GM12891 (cell line): ENCODE results near the gene DCD.
"Not testable (repeated sequence)": the region's sequence is repeated elsewhere in the genome, so short reads cannot be mapped to it uniquely, and the experiment has no call there.

ENCODE experiments used
- DNase-seq: peaks from one replicate; pipeline ENCODE4 v3.0.0; 2011; ENCODE audit warnings: low spot score; ENCODE audit not compliant: insufficient read length
- FAIRE-seq: peaks from 2 replicates; lab custom pipeline; 2011; peaks lifted over from hg19 to GRCh38; lab: Jason Lieb, UNC
- PAX5 ChIP-seq: IDR thresholded peaks from 2 replicates; pipeline ENCODE4 v1.6.1; 2011; ENCODE audit warnings: low read length, moderate library complexity, mild to moderate bottlenecking; ENCODE audit not compliant: insufficient read depth, severe bottlenecking
- POLR2A ChIP-seq: IDR thresholded peaks from 2 replicates; pipeline ENCODE4 v1.6.1; 2011; ENCODE audit warnings: low read depth, low read length, control low read depth
- POLR2AphosphoS5 ChIP-seq: IDR thresholded peaks from 2 replicates; pipeline ENCODE4 v1.6.1; 2011; ENCODE audit warnings: low read depth, low read length, control low read depth
- POU2F2 ChIP-seq: IDR thresholded peaks from 2 replicates; pipeline ENCODE4 v1.6.1; 2011; ENCODE audit warnings: low read depth, mild to moderate bottlenecking, control low read depth, low read length, moderate library complexity
- SPI1 ChIP-seq: IDR thresholded peaks from 2 replicates; pipeline ENCODE4 v1.6.1; 2011; ENCODE audit warnings: low read depth, low read length, control low read depth
- TAF1 ChIP-seq: IDR thresholded peaks from 2 replicates; pipeline ENCODE4 v1.6.1; 2011; ENCODE audit warnings: low read depth, low read length, control low read depth

DCD gene

GRCh38 chr12:54657105-54657607 lies 9.0 kb upstream of the DCD start:
- no peak for TF ChIP-seq POLR2A
- TF ChIP-seq POLR2AphosphoS5 = no peak
- no peak for TF ChIP-seq SPI1
- no peak for TF ChIP-seq POU2F2
- no peak for TF ChIP-seq TAF1
- no peak for TF ChIP-seq PAX5
- FAIRE-seq (no peak), DNase-seq (no peak)

GRCh38 chr12:54654926-54655325 lies 6.8 kb upstream of the DCD start:
- FAIRE-seq (no peak), DNase-seq (no peak)
- TF ChIP-seq POLR2A (no peak), POU2F2 (no peak), SPI1 (no peak), TAF1 (no peak), PAX5 (no peak), POLR2AphosphoS5 (no peak)

GRCh38 chr12:54653025-54653424 lies 4.9 kb upstream of the DCD start:
- FAIRE-seq (no peak), DNase-seq (no peak)
- TF ChIP-seq POLR2A (no peak), POU2F2 (no peak), POLR2AphosphoS5 (no peak), TAF1 (no peak), PAX5 (no peak), SPI1 (no peak)

- FAIRE-seq = no peak
- TF ChIP-seq POLR2AphosphoS5 (no peak), POLR2A (no peak), TAF1 (no peak), SPI1 (no peak)
- no peak for DNase-seq
These were observed 2.7 kb upstream of the DCD start for GRCh38 chr12:54650889-54651288.

GRCh38 chr12:54650409-54650808 lies 2.2 kb upstream of the DCD start:
- TF ChIP-seq PAX5 (no peak), POU2F2 (no peak), SPI1 (no peak), POLR2A (no peak), POLR2AphosphoS5 (no peak), TAF1 (no peak)
- FAIRE-seq (no peak), DNase-seq (no peak)

GRCh38 chr12:54649825-54650224 lies 1.7 kb upstream of the DCD start:
- TF ChIP-seq POU2F2 (no peak), POLR2A (no peak), PAX5 (no peak), SPI1 (no peak), TAF1 (no peak), POLR2AphosphoS5 (no peak)
- DNase-seq (no peak), FAIRE-seq (no peak)

- FAIRE-seq = no peak
- TF ChIP-seq SPI1 = peak; percentile 80
- no peak for TF ChIP-seq TAF1
- TF ChIP-seq PAX5 = no peak
- DNase-seq = no peak
These were observed 6.6 kb downstream of the DCD start for GRCh38 chr12:54641554-54641953.

- peak; percentile 61 for FAIRE-seq
- no peak for TF ChIP-seq SPI1
- TF ChIP-seq PAX5 = no peak
- TF ChIP-seq POLR2AphosphoS5 = no peak
- no peak for TF ChIP-seq POLR2A
- no peak for TF ChIP-seq TAF1
- no peak for TF ChIP-seq POU2F2
- no peak for DNase-seq
These were observed 7.1 kb downstream of the DCD start for GRCh38 chr12:54641089-54641488.

- not testable (repeated sequence) for DNase-seq, FAIRE-seq
These were observed 9.1 kb downstream of the DCD start for GRCh38 chr12:54639112-54639511.

- no peak for TF ChIP-seq POLR2AphosphoS5
- TF ChIP-seq SPI1 = no peak
- no peak for TF ChIP-seq TAF1
- TF ChIP-seq POU2F2 = no peak
- no peak for TF ChIP-seq PAX5
- TF ChIP-seq POLR2A = no peak
- no peak for FAIRE-seq
- no peak for DNase-seq
These were observed 13.4 kb downstream of the DCD start, which contains the start of gene LACRT for GRCh38 chr12:54634795-54635194. LACRT (minus strand) TSS chr12:54634895; CDS start chr12:54634841, 54 bp downstream.

GRCh38 chr12:54631988-54632728 lies 16.0 kb downstream of the DCD start:
- no peak for FAIRE-seq
- DNase-seq = no peak
- TF ChIP-seq PAX5 (no peak), POLR2A (no peak), TAF1 (no peak), SPI1 (no peak), POU2F2 (no peak), POLR2AphosphoS5 (no peak)
